GM19328 (cell line): Measurements from ENCODE around the gene HMGB1.
A peak's percentile ranks its signal among the peaks of the same experiment; 100 is the strongest.
"Not testable (repeated sequence)": the region's sequence is repeated elsewhere in the genome, so short reads cannot be mapped to it uniquely, and the experiment has no call there.

Experiments
- ATAC-seq: cut with Tn5 transposase; IDR thresholded peaks from one replicate; pipeline ENCODE4 v1.9.1; 2021; ENCODE audit warnings: mild to moderate bottlenecking, moderate library complexity; ENCODE audit not compliant: unreplicated experiment

HMGB1 gene

DNA sequence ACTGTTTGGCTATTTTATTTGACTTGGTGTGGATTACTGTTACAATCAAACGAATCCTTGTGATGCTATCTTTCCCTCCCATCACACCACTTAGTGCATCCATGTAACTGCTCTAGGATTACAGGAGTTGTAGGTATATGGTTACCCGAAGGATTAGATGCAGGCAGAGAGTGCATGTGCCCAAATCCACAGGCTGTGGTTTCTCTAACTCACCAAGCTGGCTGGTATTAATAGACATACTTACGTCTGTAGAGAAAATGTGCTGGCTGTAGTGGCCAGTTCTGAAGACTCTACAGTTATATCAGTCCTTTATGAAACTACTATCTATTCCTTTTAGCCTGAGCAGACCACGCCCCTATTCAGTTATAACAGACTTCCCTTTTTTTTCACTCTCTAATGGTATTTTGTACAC lies 1.1 kb upstream of the HMGB1 start:
- ATAC-seq, result no peak

DNA sequence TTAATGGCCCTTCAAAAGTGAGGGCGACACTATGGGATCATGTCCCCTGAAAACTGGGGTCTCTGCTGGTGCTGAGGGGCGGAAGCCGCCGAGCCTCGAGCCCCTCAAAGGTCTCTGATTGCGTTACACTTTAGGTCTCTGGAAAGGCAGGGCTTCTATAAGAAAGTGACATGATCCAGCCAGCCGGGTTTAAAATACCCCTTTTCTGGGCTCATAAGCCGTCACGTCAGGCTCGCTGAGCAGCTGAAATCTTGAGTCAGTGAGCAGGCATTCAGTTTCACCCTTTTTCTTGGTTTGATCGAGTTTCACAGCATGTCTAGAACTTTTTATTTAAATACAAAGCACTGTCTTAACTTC lies 600 bp upstream of the HMGB1 start:
- no peak for ATAC-seq

GRCh38 chr13:30465343-30465592 lies 468 bp downstream of the HMGB1 start:
- ATAC-seq, result no peak

- ATAC-seq, result no peak
These were observed 1.0 kb downstream of the HMGB1 start for GRCh38 chr13:30464496-30465342.

DNA sequence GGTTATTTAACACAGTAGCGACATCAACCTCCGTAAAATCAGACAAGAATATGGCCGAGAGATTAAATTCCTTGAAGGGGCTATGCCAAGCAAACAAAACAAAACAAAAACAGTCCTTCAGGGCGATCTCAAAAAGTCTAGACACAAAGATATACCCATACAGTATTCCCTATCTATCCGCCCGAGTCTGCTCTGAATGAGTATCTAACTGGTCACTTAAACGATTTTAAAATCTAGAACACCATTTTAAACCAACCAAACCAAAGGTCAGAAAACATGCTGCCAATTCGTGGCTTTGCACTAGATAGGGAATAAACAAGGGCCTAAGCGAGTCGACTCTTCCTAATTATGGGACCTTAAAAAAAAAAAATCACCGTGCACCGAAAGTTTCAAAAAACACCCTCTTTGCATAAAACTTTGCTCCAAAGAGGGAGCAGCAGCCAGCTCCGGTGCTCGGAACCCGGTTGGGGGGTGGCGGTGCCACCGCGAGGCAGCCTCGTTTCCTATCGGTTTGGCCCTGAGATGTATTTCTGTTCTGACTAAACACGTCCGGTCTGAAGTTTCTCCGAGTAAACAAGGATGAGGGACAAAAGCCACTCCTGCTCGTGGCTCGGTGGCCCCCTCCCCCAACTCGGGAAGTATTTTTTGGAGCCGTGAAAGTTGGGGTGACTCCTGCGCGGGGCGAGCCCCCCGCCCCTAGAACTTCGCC lies 1.8 kb downstream of the HMGB1 start:
- no peak for ATAC-seq

DNA sequence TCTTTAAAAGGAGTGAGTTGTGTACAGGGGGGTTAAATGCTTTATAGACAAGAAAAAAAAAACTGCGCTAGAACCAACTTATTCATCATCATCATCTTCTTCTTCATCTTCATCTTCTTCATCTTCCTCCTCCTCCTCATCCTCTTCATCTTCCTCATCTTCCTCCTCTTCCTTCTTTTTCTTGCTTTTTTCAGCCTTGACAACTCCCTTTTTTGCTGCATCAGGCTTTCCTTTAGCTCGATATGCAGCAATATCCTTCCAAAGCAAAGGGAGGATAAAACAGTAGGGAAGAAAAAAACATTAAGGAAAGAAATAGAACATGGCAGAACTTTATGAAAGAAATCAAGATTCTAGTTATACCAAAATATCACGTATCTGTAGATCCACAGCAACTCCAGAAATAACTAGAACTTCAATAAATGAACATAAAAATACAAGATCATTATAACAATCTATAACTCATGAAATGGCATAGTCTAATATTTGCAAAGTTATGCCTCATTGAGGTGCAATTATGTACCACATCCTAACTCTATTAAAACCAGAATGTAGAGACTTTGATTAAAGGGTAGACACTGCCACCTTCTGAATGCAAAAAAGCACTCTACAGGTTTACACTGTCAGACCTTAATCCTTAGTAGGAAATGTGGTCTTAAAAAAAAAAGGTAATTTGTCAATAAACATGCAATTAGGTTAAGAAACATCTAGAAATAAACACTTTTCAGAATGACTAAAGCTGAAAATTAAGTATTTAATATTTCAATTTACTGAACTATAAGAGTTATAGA lies 4.3 kb downstream of the HMGB1 start:
- ATAC-seq, result not testable (repeated sequence)

DNA sequence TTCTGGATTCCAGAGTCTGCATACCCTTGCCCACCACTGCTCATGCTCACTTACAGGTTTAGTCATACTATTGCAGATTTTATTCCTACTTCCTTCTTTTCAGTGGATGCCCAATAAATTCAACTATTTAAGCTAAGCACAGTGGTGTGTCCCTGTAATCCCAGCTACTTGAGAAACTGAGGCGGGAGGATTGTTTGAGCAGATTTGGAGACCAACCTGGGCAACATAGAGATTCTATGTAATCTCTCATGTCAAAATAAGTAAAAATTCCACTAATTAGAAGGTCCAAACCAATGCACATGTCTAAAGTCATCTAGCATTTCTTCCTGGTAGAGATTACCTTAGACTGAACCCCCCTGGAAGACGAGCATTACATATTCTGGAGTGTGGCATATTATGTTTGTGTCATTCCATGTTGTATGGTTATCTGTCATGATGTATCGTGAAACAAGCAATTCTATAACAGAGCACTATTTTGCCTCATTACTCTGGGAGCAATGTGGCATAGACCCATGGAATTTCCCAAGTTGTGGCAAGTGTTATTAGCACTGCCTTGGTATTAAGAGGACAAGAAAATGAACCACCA lies 8.3 kb downstream of the HMGB1 start:
- ATAC-seq, result no peak

- ATAC-seq, result no peak
These were observed 9.4 kb downstream of the HMGB1 start for GRCh38 chr13:30456290-30456689.

GRCh38 chr13:30454991-30455390 lies 10.7 kb downstream of the HMGB1 start:
- ATAC-seq, result no peak

GRCh38 chr13:30453727-30454126 lies 12.0 kb downstream of the HMGB1 start:
- ATAC-seq, result no peak

DNA sequence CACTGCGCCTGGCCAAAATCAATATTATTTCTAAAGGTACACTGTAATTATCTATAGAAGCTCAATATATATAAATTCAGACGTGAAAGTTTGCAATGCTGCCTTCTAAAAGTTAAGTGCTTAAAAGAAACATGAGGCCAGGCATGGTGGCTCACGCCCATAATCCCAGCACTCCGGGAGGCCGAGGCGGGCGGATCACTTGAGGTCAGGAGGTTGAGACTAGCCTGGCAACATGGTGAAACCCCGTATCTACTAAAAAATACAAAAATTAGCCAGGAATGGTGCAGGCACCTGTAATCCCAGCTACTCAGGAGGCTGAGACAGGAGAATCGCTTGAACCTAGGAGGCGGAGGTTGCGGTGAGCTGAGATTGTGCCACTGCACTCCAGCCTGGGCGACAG lies 14.3 kb downstream of the HMGB1 start:
- ATAC-seq, result not testable (repeated sequence)

- ATAC-seq, result no peak
These were observed 15.7 kb downstream of the HMGB1 start for GRCh38 chr13:30450066-30450465.

- no peak for ATAC-seq
These were observed 17.3 kb downstream of the HMGB1 start for GRCh38 chr13:30448441-30448840.

- ATAC-seq, result no peak
These were observed 19.6 kb downstream of the HMGB1 start for GRCh38 chr13:30446126-30446500.

DNA sequence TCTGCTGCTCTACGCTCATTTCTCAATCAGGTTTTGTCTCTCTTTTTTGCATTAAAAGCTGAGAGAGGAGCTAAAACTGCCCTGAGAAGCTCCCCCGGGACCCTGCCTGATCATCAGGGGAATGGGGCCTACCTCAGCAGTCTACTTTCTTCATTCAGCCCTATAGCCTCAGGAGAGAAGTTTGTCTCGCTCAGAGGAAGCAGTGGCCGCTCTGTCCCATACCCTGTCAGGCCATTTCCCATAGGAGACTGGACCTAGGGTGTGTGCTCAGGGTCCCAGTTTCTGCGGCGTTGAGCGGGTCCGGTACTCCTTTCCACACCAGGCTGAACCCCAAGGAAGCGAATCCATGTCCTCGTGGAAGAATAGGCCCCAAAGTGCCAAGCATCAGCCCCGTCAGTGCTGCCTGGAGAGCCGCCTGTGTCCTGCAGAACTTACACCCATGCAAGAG lies 21.8 kb downstream of the HMGB1 start:
- peak; percentile 36 for ATAC-seq

GRCh38 chr13:30443491-30443890 lies 22.2 kb downstream of the HMGB1 start:
- not testable (repeated sequence) for ATAC-seq

- no peak for ATAC-seq
These were observed 22.8 kb downstream of the HMGB1 start for GRCh38 chr13:30442926-30443325.

- no peak for ATAC-seq
These were observed 24.6 kb downstream of the HMGB1 start for GRCh38 chr13:30440910-30441703.

- no peak for ATAC-seq
These were observed 27.4 kb downstream of the HMGB1 start for GRCh38 chr13:30438286-30438685.

DNA sequence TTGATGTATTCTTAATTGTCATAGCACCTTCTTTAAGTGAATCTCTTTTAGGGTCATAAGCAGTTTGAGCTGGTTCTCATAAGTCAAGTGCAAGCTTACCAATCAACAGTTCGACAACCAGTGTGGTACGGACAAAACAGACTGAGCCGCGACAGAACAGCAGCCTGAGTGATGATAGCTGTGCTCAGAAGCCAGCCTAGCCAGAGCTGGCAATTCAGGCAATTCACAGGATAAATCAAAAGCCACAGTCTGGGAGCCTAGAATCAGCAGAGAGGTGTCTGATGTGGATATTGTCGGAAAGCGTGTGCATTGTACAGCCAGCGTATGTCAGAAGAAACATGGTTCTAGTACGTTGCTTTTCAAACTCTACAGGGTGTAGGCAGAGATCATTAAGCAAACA lies 28.6 kb downstream of the HMGB1 start:
- ATAC-seq, result no peak
